Liver (tissue), 9 donors: ENCODE data around the gene ATF6B. TPM values are rescaled to one million over a fixed set of nuclear protein-coding genes. Genes with fewer than 3 reads are reported as not detected.

ENCODE experiments used
- DNase-seq: peaks from one replicate; pipeline ENCODE4 v3.0.0-alpha.2; 2017; ENCODE audit warnings: low spot score
- H3K27ac ChIP-seq, 2 donors: one replicate each; pipeline ENCODE4 v1.7.0; 2013; ENCODE audit warnings: inconsistent platforms in 2 of 2, low read length in 2 of 2, control low read depth in 1 of 2, low read depth in 1 of 2, mild to moderate bottlenecking in 1 of 2
- H3K27me3 ChIP-seq, 4 donors: one replicate each; pipeline versions ENCODE4 v1.6.1 to v1.7.0; 2013; ENCODE audit warnings: low read length in 3 of 4, inconsistent platforms in 1 of 4, mild to moderate bottlenecking in 1 of 4, moderate library complexity in 1 of 4; ENCODE audit not compliant: control insufficient read depth in 4 of 4, insufficient read depth in 4 of 4
- H3K36me3 ChIP-seq, 4 donors: one replicate each; pipeline versions ENCODE4 v1.6.1 to v1.7.0; 2013; ENCODE audit warnings: low read length in 3 of 4, mild to moderate bottlenecking in 3 of 4, low read depth in 1 of 4, moderate library complexity in 1 of 4; ENCODE audit not compliant: control insufficient read depth in 4 of 4, insufficient read depth in 3 of 4
- H3K4me1 ChIP-seq, 4 donors: one replicate each; pipeline versions ENCODE4 v1.6.1 to v1.7.0; 2013; ENCODE audit warnings: low read length in 3 of 4, mild to moderate bottlenecking in 3 of 4, moderate library complexity in 1 of 4; ENCODE audit not compliant: control insufficient read depth in 4 of 4, insufficient read depth in 4 of 4
- H3K4me3 ChIP-seq, 3 donors: one replicate each; pipeline versions ENCODE4 v1.6.1 to v1.7.0; 2013; ENCODE audit warnings: low read length in 3 of 3, control low read depth in 1 of 3, low read depth in 1 of 3, mild to moderate bottlenecking in 1 of 3
- H3K9ac ChIP-seq, 2 donors: one replicate each; pipeline ENCODE4 v1.7.0; 2013; ENCODE audit warnings: low read length in 2 of 2, mild to moderate bottlenecking in 2 of 2, moderate library complexity in 2 of 2, control low read depth in 1 of 2, low read depth in 1 of 2
- H3K9me3 ChIP-seq, 4 donors: one replicate each; pipeline versions ENCODE4 v1.6.1 to v1.7.0; 2013; ENCODE audit warnings: low read length in 3 of 4; ENCODE audit not compliant: control insufficient read depth in 4 of 4
- ATF3 ChIP-seq: IDR thresholded peaks from 2 replicates; pipeline ENCODE4 v1.6.1; 2016; ENCODE audit warnings: antibody characterized with exemption
- EGR1 ChIP-seq, 2 donors: IDR thresholded peaks; 2 replicates each; pipeline ENCODE4 v1.6.1; 2016 to 2018; ENCODE audit warnings: antibody characterized with exemption in 2 of 2, low read depth in 2 of 2
- FOXA1 ChIP-seq: IDR thresholded peaks from 2 replicates; pipeline ENCODE4 v1.6.1; 2016; ENCODE audit warnings: antibody characterized with exemption
- FOXA2 ChIP-seq: IDR thresholded peaks from 2 replicates; pipeline ENCODE4 v1.6.1; 2016; ENCODE audit warnings: antibody characterized with exemption
- GABPA ChIP-seq, 2 donors: IDR thresholded peaks in 1 of 2; conservative IDR thresholded peaks in 1 of 2; 2 replicates each; pipeline ENCODE4 v1.6.1; 2016; ENCODE audit warnings: antibody characterized with exemption in 2 of 2, mild to moderate bottlenecking in 1 of 2, moderate library complexity in 1 of 2
- HNF4A ChIP-seq, 2 donors: conservative IDR thresholded peaks; 2 replicates each; pipeline ENCODE4 v1.6.1; 2016; ENCODE audit warnings: antibody characterized with exemption in 2 of 2, mild to moderate bottlenecking in 2 of 2
- HNF4G ChIP-seq: IDR thresholded peaks from 2 replicates; pipeline ENCODE4 v1.6.1; 2016; ENCODE audit warnings: antibody characterized with exemption
- JUND ChIP-seq, 2 donors: IDR thresholded peaks; 2 replicates each; pipeline ENCODE4 v1.6.1; 2016; ENCODE audit warnings: antibody characterized with exemption in 2 of 2
- NR2F2 ChIP-seq: IDR thresholded peaks from 2 replicates; pipeline ENCODE4 v1.6.1; 2016; ENCODE audit warnings: antibody characterized with exemption
- RAD21 ChIP-seq, 2 donors: IDR thresholded peaks; 2 replicates each; pipeline ENCODE4 v1.6.1; 2016; ENCODE audit warnings: antibody characterized with exemption in 2 of 2, mild to moderate bottlenecking in 2 of 2
- REST ChIP-seq: IDR thresholded peaks from 2 replicates; pipeline ENCODE4 v1.6.1; 2016; ENCODE audit warnings: antibody characterized with exemption, mild to moderate bottlenecking
- RXRA ChIP-seq, 2 donors: IDR thresholded peaks; 2 replicates each; pipeline ENCODE4 v1.6.1; 2017 to 2018; ENCODE audit warnings: antibody characterized with exemption in 2 of 2, mild to moderate bottlenecking in 1 of 2
- TAF1 ChIP-seq: conservative IDR thresholded peaks from 2 replicates; pipeline ENCODE4 v1.6.1; 2016; ENCODE audit warnings: antibody characterized with exemption, mild to moderate bottlenecking
- YY1 ChIP-seq: IDR thresholded peaks from 2 replicates; pipeline ENCODE4 v1.6.1; 2016; ENCODE audit warnings: antibody characterized with exemption, mild to moderate bottlenecking
- WGBS: extraction: QIAGEN DNeasy Blood & Tissue Kit; methylation state at CpG from one replicate; pipeline ENCODE4 v1.1.7; 2013; 5-methylcytosine and 5-hydroxymethylcytosine counted together
- polyA plus RNA-seq, 2 donors: library from polyadenylated mRNA; stranded (reverse) in 1 of 2; unstranded in 1 of 2; fragments of 200-250 nt in 1 of 2; fragments of >200 nt in 1 of 2; fragmentation: Nextera tagmentation in 1 of 2; extraction: Ambion mirVana in 1 of 2; gene quantifications; one replicate each; pipeline versions ENCODE4 v1.2.1 to v1.2.3, GENCODE V29; 2013 to 2015
- total RNA-seq, 2 donors: library from RNA; depleted of rRNA; stranded (reverse); fragments of >200 nt; gene quantifications; one replicate each; pipeline ENCODE4 v1.2.3, GENCODE V29; 2014
- TF ChIP-seq, protein P1 (sequence below): IDR thresholded peaks from 2 replicates; pipeline ENCODE4 v1.6.1; 2016; ENCODE audit warnings: antibody characterized with exemption
- TF ChIP-seq, protein P2 (sequence below): IDR thresholded peaks from 2 replicates; pipeline ENCODE4 v1.6.1; 2016; ENCODE audit warnings: antibody characterized with exemption
- TF ChIP-seq, protein P3 (sequence below): fragments of 150-350 bp; IDR thresholded peaks from 2 replicates; pipeline ENCODE4 v1.5.1; 2017; ENCODE audit warnings: improper control_type of control experiment, low read depth, low read length; ENCODE audit not compliant: missing input control
- donor health status: healthy.
- donor health status: healthy.
- donor health status: healthy.
- donor health status: healthy.
- donor health status: healthy.

Gene ATF6B
- total and polyA plus RNA-seq, 4 donors, result 13.6 to 24.8 (median 15.5) TPM

- 8% methylated on average over 15 of the region's 15 CpGs for WGBS
- peak; percentile 63 for DNase-seq
- Histone ChIP-seq H3K4me1 (peaks cover 3 to 9% (median 5%) of the 10 kb centered on the region in 4 donors), H3K9me3 (no peaks in the 10 kb centered on the region), H3K27me3 (peaks cover 0 to 2% (median 0%) of the 10 kb centered on the region in 4 donors), H3K27ac (peak overlapping the region; percentile 37 to 62), H3K9ac (no peak overlapping the region), H3K36me3 (no peaks in the 10 kb centered on the region), H3K4me3 (no peak overlapping the region)
- no peak for TF ChIP-seq JUND (IDR thresholded peaks at IDR 0.05)
- TF ChIP-seq YY1, result no peak
- no peak for TF ChIP-seq RXRA (IDR thresholded peaks at IDR 0.05)
- no peak for TF ChIP-seq HNF4A (conservative IDR thresholded peaks at IDR 0.05)
- TF ChIP-seq, protein P1, sequence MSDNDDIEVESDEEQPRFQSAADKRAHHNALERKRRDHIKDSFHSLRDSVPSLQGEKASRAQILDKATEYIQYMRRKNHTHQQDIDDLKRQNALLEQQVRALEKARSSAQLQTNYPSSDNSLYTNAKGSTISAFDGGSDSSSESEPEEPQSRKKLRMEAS, result no peak
- no peak for TF ChIP-seq GABPA (IDR thresholded peaks at IDR 0.05 in 1 of 2, conservative IDR thresholded peaks at IDR 0.05 in 1 of 2)
- TF ChIP-seq, protein P2, sequence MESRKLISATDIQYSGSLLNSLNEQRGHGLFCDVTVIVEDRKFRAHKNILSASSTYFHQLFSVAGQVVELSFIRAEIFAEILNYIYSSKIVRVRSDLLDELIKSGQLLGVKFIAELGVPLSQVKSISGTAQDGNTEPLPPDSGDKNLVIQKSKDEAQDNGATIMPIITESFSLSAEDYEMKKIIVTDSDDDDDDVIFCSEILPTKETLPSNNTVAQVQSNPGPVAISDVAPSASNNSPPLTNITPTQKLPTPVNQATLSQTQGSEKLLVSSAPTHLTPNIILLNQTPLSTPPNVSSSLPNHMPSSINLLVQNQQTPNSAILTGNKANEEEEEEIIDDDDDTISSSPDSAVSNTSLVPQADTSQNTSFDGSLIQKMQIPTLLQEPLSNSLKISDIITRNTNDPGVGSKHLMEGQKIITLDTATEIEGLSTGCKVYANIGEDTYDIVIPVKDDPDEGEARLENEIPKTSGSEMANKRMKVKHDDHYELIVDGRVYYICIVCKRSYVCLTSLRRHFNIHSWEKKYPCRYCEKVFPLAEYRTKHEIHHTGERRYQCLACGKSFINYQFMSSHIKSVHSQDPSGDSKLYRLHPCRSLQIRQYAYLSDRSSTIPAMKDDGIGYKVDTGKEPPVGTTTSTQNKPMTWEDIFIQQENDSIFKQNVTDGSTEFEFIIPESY, result no peak
- TF ChIP-seq HNF4G, result no peak
- TF ChIP-seq REST, result no peak
- no peak for TF ChIP-seq EGR1 (IDR thresholded peaks at IDR 0.05; ENCODE audit: low read depth in 2 of 2)
- no peak for TF ChIP-seq FOXA2
- no peak for TF ChIP-seq RAD21 (IDR thresholded peaks at IDR 0.05)
- no peak for TF ChIP-seq FOXA1
- TF ChIP-seq, protein P3, sequence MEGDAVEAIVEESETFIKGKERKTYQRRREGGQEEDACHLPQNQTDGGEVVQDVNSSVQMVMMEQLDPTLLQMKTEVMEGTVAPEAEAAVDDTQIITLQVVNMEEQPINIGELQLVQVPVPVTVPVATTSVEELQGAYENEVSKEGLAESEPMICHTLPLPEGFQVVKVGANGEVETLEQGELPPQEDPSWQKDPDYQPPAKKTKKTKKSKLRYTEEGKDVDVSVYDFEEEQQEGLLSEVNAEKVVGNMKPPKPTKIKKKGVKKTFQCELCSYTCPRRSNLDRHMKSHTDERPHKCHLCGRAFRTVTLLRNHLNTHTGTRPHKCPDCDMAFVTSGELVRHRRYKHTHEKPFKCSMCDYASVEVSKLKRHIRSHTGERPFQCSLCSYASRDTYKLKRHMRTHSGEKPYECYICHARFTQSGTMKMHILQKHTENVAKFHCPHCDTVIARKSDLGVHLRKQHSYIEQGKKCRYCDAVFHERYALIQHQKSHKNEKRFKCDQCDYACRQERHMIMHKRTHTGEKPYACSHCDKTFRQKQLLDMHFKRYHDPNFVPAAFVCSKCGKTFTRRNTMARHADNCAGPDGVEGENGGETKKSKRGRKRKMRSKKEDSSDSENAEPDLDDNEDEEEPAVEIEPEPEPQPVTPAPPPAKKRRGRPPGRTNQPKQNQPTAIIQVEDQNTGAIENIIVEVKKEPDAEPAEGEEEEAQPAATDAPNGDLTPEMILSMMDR, result no peak
- no peak for TF ChIP-seq ATF3
- no peak for TF ChIP-seq NR2F2
- no peak for TF ChIP-seq TAF1
Measured at GRCh38 chr6:32108094-32108627, 19.9 kb downstream of the ATF6B start.
